SK-N-SH (cell line): Measurements from ENCODE around the gene LPO.

Source experiments
- POLR2AphosphoS5 ChIP-seq: IDR thresholded peaks from 2 replicates; pipeline ENCODE4 v1.6.1; 2012; ENCODE audit warnings: low read depth, low read length
- RAD21 ChIP-seq: IDR thresholded peaks from 2 replicates; pipeline ENCODE4 v1.6.1; 2012; ENCODE audit warnings: mild to moderate bottlenecking, low read length
- TF ChIP-seq, protein P1 (sequence below): fragments of 150-350 bp; IDR thresholded peaks from 2 replicates; pipeline ENCODE4 v1.6.1; 2016; ENCODE audit warnings: mild to moderate bottlenecking, low read depth, low read length
- TF ChIP-seq, protein P2 (sequence below): fragments of 200-600 bp; sonication (generic); IDR thresholded peaks from 2 replicates; pipeline ENCODE4 v1.6.1; 2017; ENCODE audit warnings: antibody characterized with exemption, mild to moderate bottlenecking, moderate library complexity

DNA sequence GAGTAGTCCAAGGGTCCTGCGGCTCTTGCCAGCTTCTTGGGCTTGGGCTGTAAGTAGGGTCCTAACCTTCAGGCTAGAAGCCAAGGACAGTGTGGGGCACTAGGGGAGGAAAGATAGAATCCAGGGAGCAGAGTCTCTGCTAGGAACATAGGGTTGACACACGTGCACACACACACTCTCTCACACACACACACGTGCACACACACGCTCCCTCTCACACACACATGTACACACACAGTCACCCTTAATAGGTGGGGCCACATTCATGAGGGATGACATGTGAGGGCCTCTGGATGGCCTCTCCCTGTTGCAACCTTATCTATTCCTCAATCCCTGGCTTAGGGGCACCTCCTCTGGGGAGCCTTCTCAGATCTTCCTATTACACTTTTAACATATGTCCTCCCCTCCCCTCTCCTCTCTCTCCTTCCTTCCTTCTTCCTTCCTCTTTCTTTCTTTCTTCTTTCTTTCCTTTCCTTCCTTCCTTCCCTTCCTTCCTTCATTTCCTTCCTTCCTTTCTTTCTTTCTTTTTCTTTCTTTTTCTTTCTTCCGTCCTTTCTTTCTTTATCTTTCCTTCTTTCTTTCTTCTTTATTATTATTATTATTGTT, 42.8 kb upstream of the LPO start:
- TF ChIP-seq, protein P1, sequence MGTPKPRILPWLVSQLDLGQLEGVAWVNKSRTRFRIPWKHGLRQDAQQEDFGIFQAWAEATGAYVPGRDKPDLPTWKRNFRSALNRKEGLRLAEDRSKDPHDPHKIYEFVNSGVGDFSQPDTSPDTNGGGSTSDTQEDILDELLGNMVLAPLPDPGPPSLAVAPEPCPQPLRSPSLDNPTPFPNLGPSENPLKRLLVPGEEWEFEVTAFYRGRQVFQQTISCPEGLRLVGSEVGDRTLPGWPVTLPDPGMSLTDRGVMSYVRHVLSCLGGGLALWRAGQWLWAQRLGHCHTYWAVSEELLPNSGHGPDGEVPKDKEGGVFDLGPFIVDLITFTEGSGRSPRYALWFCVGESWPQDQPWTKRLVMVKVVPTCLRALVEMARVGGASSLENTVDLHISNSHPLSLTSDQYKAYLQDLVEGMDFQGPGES = no peak
- no peak for TF ChIP-seq RAD21
- TF ChIP-seq POLR2AphosphoS5 = no peak
- TF ChIP-seq, protein P2, sequence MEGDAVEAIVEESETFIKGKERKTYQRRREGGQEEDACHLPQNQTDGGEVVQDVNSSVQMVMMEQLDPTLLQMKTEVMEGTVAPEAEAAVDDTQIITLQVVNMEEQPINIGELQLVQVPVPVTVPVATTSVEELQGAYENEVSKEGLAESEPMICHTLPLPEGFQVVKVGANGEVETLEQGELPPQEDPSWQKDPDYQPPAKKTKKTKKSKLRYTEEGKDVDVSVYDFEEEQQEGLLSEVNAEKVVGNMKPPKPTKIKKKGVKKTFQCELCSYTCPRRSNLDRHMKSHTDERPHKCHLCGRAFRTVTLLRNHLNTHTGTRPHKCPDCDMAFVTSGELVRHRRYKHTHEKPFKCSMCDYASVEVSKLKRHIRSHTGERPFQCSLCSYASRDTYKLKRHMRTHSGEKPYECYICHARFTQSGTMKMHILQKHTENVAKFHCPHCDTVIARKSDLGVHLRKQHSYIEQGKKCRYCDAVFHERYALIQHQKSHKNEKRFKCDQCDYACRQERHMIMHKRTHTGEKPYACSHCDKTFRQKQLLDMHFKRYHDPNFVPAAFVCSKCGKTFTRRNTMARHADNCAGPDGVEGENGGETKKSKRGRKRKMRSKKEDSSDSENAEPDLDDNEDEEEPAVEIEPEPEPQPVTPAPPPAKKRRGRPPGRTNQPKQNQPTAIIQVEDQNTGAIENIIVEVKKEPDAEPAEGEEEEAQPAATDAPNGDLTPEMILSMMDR = no peak
